SK-N-SH (cell line): ENCODE data around the gene C19orf81. TPM values are rescaled to one million over a fixed set of nuclear protein-coding genes. Genes with fewer than 3 reads are reported as not detected.

Experiments
- CTCF ChIA-PET: fragments of 300-600, 350-600 bp; formaldehyde crosslinking; extraction: SDS; loops from one replicate; lab custom pipeline; 2021; lab: Yijun Ruan, JAX
- POLR2A ChIA-PET: fragments of 350-600 bp; sonication (Branson Sonifier 250); formaldehyde crosslinking; extraction: SDS; loops from one replicate; lab custom pipeline; 2020; ENCODE audit warnings: antibody characterized with exemption, inconsistent platforms; lab: Yijun Ruan, JAX
- DNase-seq: peaks from one replicate; pipeline ENCODE4 v3.0.0; 2012
- H2AFZ ChIP-seq: fragments of 200-600 bp; sonication (generic); 2 replicates; pipeline ENCODE4 v1.8.1; 2016; ENCODE audit warnings: antibody characterized with exemption, mild to moderate bottlenecking, low read depth
- H3F3A ChIP-seq: fragments of 200-600 bp; sonication (generic); replicated peaks from 2 replicates; pipeline ENCODE3; 2016; ENCODE audit warnings: antibody characterized with exemption, mild to moderate bottlenecking; ENCODE audit not compliant: insufficient read depth
- H3K27ac ChIP-seq, 2 experiments: fragments of 200-500 bp in 1 of 2; fragments of 200-600 bp in 1 of 2; sonication (Bioruptor generic) in 1 of 2; sonication (generic), shearing (Covaris generic) in 1 of 2; 2 replicates each; pipeline versions ENCODE4 v1.5.1 to v1.6.1; 2014 to 2016; ENCODE audit warnings: low read depth in 2 of 2, inconsistent platforms in 1 of 2, low read length in 1 of 2, mild to moderate bottlenecking in 1 of 2, mixed read lengths in 1 of 2
- H3K27me3 ChIP-seq: fragments of 200-600 bp; sonication (generic), shearing (Covaris generic); 2 replicates; pipeline ENCODE4 v1.6.1; 2016; ENCODE audit warnings: mixed run types; ENCODE audit not compliant: insufficient read depth
- H3K36me3 ChIP-seq, 2 experiments: fragments of 200-500 bp in 1 of 2; fragments of 200-600 bp in 1 of 2; sonication (Bioruptor generic) in 1 of 2; sonication (generic) in 1 of 2; replicated peaks in 1 of 2; 2 replicates each; pipeline versions ENCODE3 to v1.5.1; 2014 to 2016; ENCODE audit warnings: low read length in 1 of 2, mild to moderate bottlenecking in 1 of 2; ENCODE audit not compliant: insufficient read depth in 2 of 2, control insufficient read depth in 1 of 2
- H3K4me1 ChIP-seq, 2 experiments: fragments of 200-500 bp in 1 of 2; fragments of 200-600 bp in 1 of 2; sonication (Bioruptor generic) in 1 of 2; sonication (generic), shearing (Covaris generic) in 1 of 2; 2 replicates each; pipeline versions ENCODE4 v1.5.1 to v1.6.1; 2014 to 2016; ENCODE audit warnings: low read depth in 1 of 2, low read length in 1 of 2, mixed run types in 1 of 2; ENCODE audit not compliant: insufficient read depth in 2 of 2, control insufficient read depth in 1 of 2
- H3K4me2 ChIP-seq: fragments of 200-600 bp; sonication (generic), shearing (Covaris generic); 2 replicates; pipeline ENCODE4 v1.6.1; 2017; ENCODE audit warnings: mixed run types
- H3K4me3 ChIP-seq, 2 experiments: fragments of 200-500 bp in 1 of 2; fragments of 200-600 bp in 1 of 2; sonication (Bioruptor generic) in 1 of 2; sonication (generic), shearing (Covaris generic) in 1 of 2; 2 replicates each; pipeline versions ENCODE4 v1.5.1 to v1.8.1; 2014 to 2016; ENCODE audit warnings: low read depth in 2 of 2, inconsistent platforms in 1 of 2, low read length in 1 of 2, mild to moderate bottlenecking in 1 of 2, mixed read lengths in 1 of 2, moderate library complexity in 1 of 2
- H3K79me2 ChIP-seq: fragments of 200-600 bp; sonication (generic); 2 replicates; pipeline ENCODE4 v1.8.1; 2017; ENCODE audit warnings: mild to moderate bottlenecking; ENCODE audit not compliant: insufficient read depth
- H3K9ac ChIP-seq: fragments of 200-600 bp; sonication (generic); 2 replicates; pipeline ENCODE4 v1.6.1; 2017; ENCODE audit warnings: mixed run types
- H3K9me2 ChIP-seq: fragments of 200-600 bp; sonication (generic); 2 replicates; pipeline ENCODE4 v1.6.1; 2017; ENCODE audit warnings: mixed run types
- H3K9me3 ChIP-seq: fragments of 200-600 bp; sonication (generic); 2 replicates; pipeline ENCODE4 v1.6.1; 2017; ENCODE audit warnings: mixed run types, mild to moderate bottlenecking, moderate library complexity
- H4K20me1 ChIP-seq: fragments of 200-600 bp; sonication (generic); 2 replicates; pipeline ENCODE4 v1.6.1; 2017; ENCODE audit warnings: mild to moderate bottlenecking, mixed run types; ENCODE audit not compliant: insufficient read depth
- FOSL2 ChIP-seq: IDR thresholded peaks from 2 replicates; pipeline ENCODE4 v1.4.0; 2012; ENCODE audit warnings: low read depth, mild to moderate bottlenecking, moderate library complexity, borderline replicate concordance
- GABPA ChIP-seq: IDR thresholded peaks from 2 replicates; pipeline ENCODE4 v1.4.0; 2012; ENCODE audit warnings: low read depth, mild to moderate bottlenecking
- GATA2 ChIP-seq: sonication (generic); formaldehyde crosslinking; IDR thresholded peaks from 2 replicates; pipeline ENCODE4 v1.5.0; 2020; ENCODE audit warnings: mild to moderate bottlenecking, missing genetic modification reagents
- NFIC ChIP-seq: IDR thresholded peaks from 2 replicates; pipeline ENCODE4 v1.4.0; 2012; ENCODE audit warnings: borderline replicate concordance
- NRF1 ChIP-seq: IDR thresholded peaks from 2 replicates; pipeline ENCODE4 v1.6.1; 2012; ENCODE audit warnings: low read depth, mild to moderate bottlenecking, low read length
- POLR2AphosphoS5 ChIP-seq: IDR thresholded peaks from 2 replicates; pipeline ENCODE4 v1.6.1; 2012; ENCODE audit warnings: low read depth, low read length
- RAD21 ChIP-seq: IDR thresholded peaks from 2 replicates; pipeline ENCODE4 v1.6.1; 2012; ENCODE audit warnings: mild to moderate bottlenecking, low read length
- RCOR1 ChIP-seq: fragments of 150-350 bp; IDR thresholded peaks from 2 replicates; pipeline ENCODE4 v1.6.1; 2017; ENCODE audit warnings: antibody characterized with exemption, low read length
- RFX5 ChIP-seq: IDR thresholded peaks from 2 replicates; pipeline ENCODE4 v1.6.1; 2012; ENCODE audit warnings: mild to moderate bottlenecking, improper control_type of control experiment, low read length
- RXRA ChIP-seq: IDR thresholded peaks from 2 replicates; pipeline ENCODE4 v1.4.0; 2012; ENCODE audit warnings: low read depth, mild to moderate bottlenecking, borderline replicate concordance
- USF2 ChIP-seq: fragments of 150-350 bp; IDR thresholded peaks from 2 replicates; pipeline ENCODE4 v1.6.1; 2017; ENCODE audit warnings: antibody characterized with exemption, low read length, low read depth, borderline replicate concordance
- YY1 ChIP-seq: IDR thresholded peaks from 2 replicates; pipeline ENCODE4 v1.4.0; 2012; ENCODE audit warnings: low read depth, mild to moderate bottlenecking
- WGBS: methylation state at CpG from one replicate; pipeline ENCODE4 v1.1.6; 2017; ENCODE audit warnings: low lambda C conversion rate; 5-methylcytosine and 5-hydroxymethylcytosine counted together
- polyA plus RNA-seq, 3 experiments: library from polyadenylated mRNA; depleted of rRNA; stranded (reverse); fragments of >200 nt; gene quantifications; 2 replicates each; pipeline ENCODE4 v1.2.3, GENCODE V29; 2012

C19orf81 gene
- polyA plus RNA-seq, 1 of the 3 experiments (the other 2 are of a cell fraction), result 5.7 TPM

- WGBS, result 21% methylated on average over 2 of the region's 2 CpGs
These were observed 15.9 kb upstream of the C19orf81 start for GRCh38 chr19:50633359-50633758.

GRCh38 chr19:50633973-50634372 lies 15.3 kb upstream of the C19orf81 start:
- Histone ChIP-seq H3K27ac (no peak overlapping the region), H3K36me3 (no peaks in the 10 kb centered on the region), H3K27me3 (no peaks in the 10 kb centered on the region), H3K9me3 (no peaks in the 10 kb centered on the region; the same call in 1 of the 2 replicates), H4K20me1 (no peaks in the 10 kb centered on the region), H3K4me1 (peaks cover 0 to 5% of the 10 kb centered on the region in 2 experiments; a peak in 1 of 4 replicates), H3K79me2 (no peaks in the 10 kb centered on the region), H3K9ac (no peak overlapping the region), H3K4me2 (no peak overlapping the region), H3K9me2 (no peaks in the 10 kb centered on the region), H3K4me3 (no peak overlapping the region), H3F3A (no peaks in the 10 kb centered on the region), H2AFZ (no peak overlapping the region)
- TF ChIP-seq YY1, result no peak
- no peak for TF ChIP-seq GABPA
- TF ChIP-seq RAD21, result no peak
- TF ChIP-seq FOSL2, result no peak
- TF ChIP-seq POLR2AphosphoS5, result no peak
- no peak for TF ChIP-seq USF2
- TF ChIP-seq NRF1, result no peak
- no peak for TF ChIP-seq RXRA
- no peak for TF ChIP-seq RCOR1
- TF ChIP-seq GATA2 (CRISPR knock-in tag), result no peak
- no peak for DNase-seq
- 85% methylated on average over 2 of the region's 2 CpGs for WGBS
- ChIA-PET POLR2A (no interaction called here), CTCF (interaction anchor here (0.8 kb wide), 1 partner anchor 78 kb away, joined by 4 read pairs; no protein-coding TSS in a partner anchor)

More at GRCh38 chr19:50633359-50633758, 15.9 kb upstream of the C19orf81 start:
- Histone ChIP-seq H3K79me2 (no peaks in the 10 kb centered on the region), H3K27ac (no peak overlapping the region), H3K9me2 (no peaks in the 10 kb centered on the region), H3K4me3 (no peak overlapping the region), H3K27me3 (no peaks in the 10 kb centered on the region), H2AFZ (no peak overlapping the region), H3K4me1 (peaks cover 0 to under 1% of the 10 kb centered on the region in 2 experiments; a peak in 1 of 4 replicates), H3K4me2 (no peak overlapping the region), H3K36me3 (no peaks in the 10 kb centered on the region), H4K20me1 (no peaks in the 10 kb centered on the region), H3F3A (no peaks in the 10 kb centered on the region), H3K9ac (no peak overlapping the region)
- DNase-seq, result no peak
- POLR2A ChIA-PET, result no interaction called here
- TF ChIP-seq RXRA (no peak), RFX5 (no peak), NFIC (no peak)
- TF ChIP-seq, all 33 proteins: peak for 0
- CTCF ChIA-PET, result no interaction called here
- H3K9me3 ChIP-seq, result no peaks in the 10 kb centered on the region; the same call in 1 of the 2 replicates
